GM23338 (cell line): ENCODE data around the gene CST3. TPM values are rescaled to one million over a fixed set of nuclear protein-coding genes. Genes with fewer than 3 reads are reported as not detected.

Experiments
- ATAC-seq: fragments of 200-7000 bp; cut with Tn5 transposase; 3 replicates; pipeline ENCODE4 v1.9.1; 2020
- DNase-seq: peaks from one replicate; pipeline ENCODE4 v3.0.0-alpha.2; 2015; ENCODE audit warnings: low spot score
- H2AFZ ChIP-seq: fragments of 200-600 bp; sonication (generic); 2 replicates; pipeline ENCODE4 v1.8.0; 2016; ENCODE audit warnings: antibody characterized with exemption, mild to moderate bottlenecking, moderate library complexity
- H3F3A ChIP-seq: fragments of 200-600 bp; sonication (generic); replicated peaks from 2 replicates; pipeline ENCODE4 v1.8.0; 2017; ENCODE audit warnings: antibody characterized with exemption, mixed run types, low read depth
- H3K27ac ChIP-seq: fragments of 200-600 bp; sonication (generic); 2 replicates; pipeline ENCODE4 v1.6.1; 2016; ENCODE audit warnings: low read depth
- H3K27me3 ChIP-seq: fragments of 200-600 bp; sonication (generic); 2 replicates; pipeline ENCODE4 v1.8.0; 2016; ENCODE audit warnings: mild to moderate bottlenecking, mixed run types, moderate library complexity; ENCODE audit not compliant: insufficient read depth
- H3K36me3 ChIP-seq: fragments of 200-600 bp; sonication (generic); 2 replicates; pipeline ENCODE4 v1.8.0; 2016; ENCODE audit warnings: mild to moderate bottlenecking; ENCODE audit not compliant: insufficient read depth
- H3K4me1 ChIP-seq: fragments of 200-600 bp; sonication (generic); 2 replicates; pipeline ENCODE4 v1.8.0; 2016; ENCODE audit warnings: mild to moderate bottlenecking, moderate library complexity; ENCODE audit not compliant: insufficient read depth
- H3K4me2 ChIP-seq: fragments of 200-600 bp; sonication (generic); 2 replicates; pipeline ENCODE4 v1.7.1; 2017; ENCODE audit warnings: mixed run types
- H3K4me3 ChIP-seq: fragments of 200-600 bp; sonication (generic); 2 replicates; pipeline ENCODE4 v1.6.1; 2016; ENCODE audit warnings: mixed run types
- H3K79me2 ChIP-seq: fragments of 200-600 bp; sonication (generic); replicated peaks from 2 replicates; pipeline ENCODE4 v1.8.0; 2017; ENCODE audit warnings: mild to moderate bottlenecking; ENCODE audit not compliant: insufficient read depth
- H3K9me2 ChIP-seq: fragments of 200-600 bp; sonication (generic); 2 replicates; pipeline ENCODE4 v1.8.0; 2017; ENCODE audit not compliant: insufficient read depth
- H4K20me1 ChIP-seq: fragments of 200-600 bp; sonication (generic); replicated peaks from 2 replicates; pipeline ENCODE4 v1.8.0; 2017; ENCODE audit warnings: mild to moderate bottlenecking; ENCODE audit not compliant: insufficient read depth
- H3K27ac Mint-ChIP-seq: 2 replicates; pipeline ENCODE4 v1.8.0; 2020; ENCODE audit warnings: inconsistent platforms, mild to moderate bottlenecking, moderate library complexity, mixed read lengths
- H3K27me3 Mint-ChIP-seq: 3 replicates; pipeline ENCODE4 v1.8.0; 2022; ENCODE audit warnings: low read depth, mild to moderate bottlenecking, moderate library complexity, mixed read lengths, inconsistent platforms; ENCODE audit not compliant: insufficient read depth, poor library complexity
- H3K36me3 Mint-ChIP-seq: 3 replicates; pipeline ENCODE4 v1.8.0; 2021; ENCODE audit warnings: low read depth, mild to moderate bottlenecking, inconsistent platforms, moderate library complexity, mixed read lengths
- H3K4me1 Mint-ChIP-seq: 3 replicates; pipeline ENCODE4 v1.8.0; 2020; ENCODE audit warnings: mild to moderate bottlenecking, inconsistent platforms, mixed read lengths
- H3K4me3 Mint-ChIP-seq: 3 replicates; pipeline ENCODE4 v1.8.0; 2021; ENCODE audit warnings: moderate library complexity, mild to moderate bottlenecking, inconsistent platforms, mixed read lengths
- H3K9me3 Mint-ChIP-seq: 3 replicates; pipeline ENCODE4 v1.8.0; 2020; ENCODE audit warnings: moderate library complexity, mild to moderate bottlenecking, inconsistent platforms, mixed read lengths
- CREB1 ChIP-seq: fragments of 250-450 bp; sonication (Bioruptor Pico); IDR thresholded peaks from 2 replicates; pipeline ENCODE4 v1.5.0; 2020; ENCODE audit warnings: low read depth, mild to moderate bottlenecking, moderate library complexity
- EZH2 ChIP-seq: fragments of 200-600 bp; sonication (generic); IDR thresholded peaks from one replicate; pipeline ENCODE4 v1.8.0; 2017; ENCODE audit warnings: antibody characterized with exemption, mild to moderate bottlenecking, low read depth; ENCODE audit not compliant: unreplicated experiment
- EZH2phosphoT487 ChIP-seq: fragments of 200-600 bp; sonication (generic); IDR thresholded peaks from one replicate; pipeline ENCODE4 v1.8.1; 2018; ENCODE audit warnings: antibody characterized with exemption; ENCODE audit not compliant: unreplicated experiment
- JUNB ChIP-seq: IDR thresholded peaks from one replicate; pipeline ENCODE4 v1.6.1; 2016; ENCODE audit warnings: antibody characterized with exemption; ENCODE audit not compliant: unreplicated experiment
- NANOG ChIP-seq: IDR thresholded peaks from 2 replicates; pipeline ENCODE4 v1.6.1; 2016; ENCODE audit warnings: antibody characterized with exemption, borderline replicate concordance
- POLR2AphosphoS5 ChIP-seq: IDR thresholded peaks from 2 replicates; pipeline ENCODE4 v1.6.1; 2016; ENCODE audit warnings: antibody characterized with exemption, low read depth
- STAT1 ChIP-seq: IDR thresholded peaks from one replicate; pipeline ENCODE4 v1.6.1; 2016; ENCODE audit warnings: antibody characterized with exemption; ENCODE audit not compliant: unreplicated experiment
- ZNF114 ChIP-seq: fragments of 250-450 bp; sonication (Bioruptor Pico); IDR thresholded peaks from 2 replicates; pipeline ENCODE4 v1.5.0; 2020; ENCODE audit warnings: mild to moderate bottlenecking, moderate library complexity
- ZNF331 ChIP-seq: fragments of 250-450 bp; sonication (Bioruptor Pico); IDR thresholded peaks from 2 replicates; pipeline ENCODE4 v1.5.0; 2020; ENCODE audit warnings: low read depth, mild to moderate bottlenecking, moderate library complexity
- polyA plus RNA-seq: library from polyadenylated mRNA; unstranded; fragments of >200 nt; fragmentation: Nextera tagmentation; extraction: Ambion mirVana; gene quantifications from 2 replicates; pipeline ENCODE4 v1.2.1, GENCODE V29; 2016
- total RNA-seq: library from RNA; depleted of rRNA; stranded (reverse); fragments of >200 nt; shearing (Covaris generic); gene quantifications from 2 replicates; pipeline ENCODE4 v1.2.3, GENCODE V29; 2014
- TF ChIP-seq, protein P1 (sequence below), 2 experiments: fragments of 200-600 bp in 1 of 2; sonication (generic) in 1 of 2; conservative IDR thresholded peaks; 2 replicates each; pipeline versions ENCODE4 v1.5.1 to v1.6.1; 2016 to 2017; ENCODE audit warnings: antibody characterized with exemption in 2 of 2, low read depth in 2 of 2, mild to moderate bottlenecking in 2 of 2, moderate library complexity in 1 of 2
- TF ChIP-seq, protein P2 (sequence below): IDR thresholded peaks from 2 replicates; pipeline ENCODE4 v1.6.1; 2016; ENCODE audit warnings: antibody characterized with exemption
- TF ChIP-seq, protein P3 (sequence below): fragments of 250-450 bp; sonication (Bioruptor Pico); IDR thresholded peaks from 2 replicates; pipeline ENCODE4 v1.5.0; 2020; ENCODE audit warnings: mild to moderate bottlenecking, moderate library complexity
- TF ChIP-seq, protein P4 (sequence below): IDR thresholded peaks from one replicate; pipeline ENCODE4 v1.6.1; 2018; ENCODE audit warnings: antibody characterized with exemption; ENCODE audit not compliant: unreplicated experiment

Gene CST3
- total and polyA plus RNA-seq, 2 experiments from 2014 or later = 51.8 to 71.5 TPM

DNA sequence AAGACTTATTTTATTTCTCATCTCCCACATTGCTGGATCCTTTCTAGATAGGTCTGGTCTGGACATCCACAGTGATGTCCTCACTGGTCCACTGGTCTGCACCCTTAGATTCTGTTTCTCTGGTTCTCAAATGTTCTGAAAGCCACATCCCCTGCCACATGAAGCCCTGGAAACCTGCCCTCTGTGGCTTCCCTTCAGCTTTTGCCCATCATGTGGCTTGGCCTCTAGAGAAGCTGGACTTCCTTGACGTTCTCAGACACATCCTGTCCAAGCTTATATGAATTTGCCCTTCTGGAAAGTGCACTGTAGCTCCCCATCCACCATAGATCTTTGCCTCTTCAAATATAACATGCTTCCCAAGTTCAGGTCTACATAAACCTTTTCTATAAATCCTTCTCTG, 32.6 kb upstream of the CST3 start:
- ATAC-seq (no peak), DNase-seq (no peak)
- no peak overlapping the region for H3K4me3 Mint-ChIP-seq
- Histone ChIP-seq H3K79me2 (no peaks in the 10 kb centered on the region), H3K9me2 (0 out of 2 replicates have a peak, but pooled peaks cover 3% of the 10 kb centered on the region), H2AFZ (no peak overlapping the region), H3K27ac (no peak overlapping the region), H3K4me3 (no peak overlapping the region), H3K27me3 (no peaks in the 10 kb centered on the region), H3F3A (no peaks in the 10 kb centered on the region), H4K20me1 (no peaks in the 10 kb centered on the region), H3K4me2 (no peak overlapping the region), H3K36me3 (no peaks in the 10 kb centered on the region), H3K4me1 (no peaks in the 10 kb centered on the region)
- H3K4me1 Mint-ChIP-seq = no peaks in the 10 kb centered on the region
- H3K9me3 Mint-ChIP-seq = no peaks in the 10 kb centered on the region
- peaks cover 2% of the 10 kb centered on the region for H3K27me3 Mint-ChIP-seq
- H3K36me3 Mint-ChIP-seq = no peaks in the 10 kb centered on the region
- no peak for TF ChIP-seq EZH2
- TF ChIP-seq, protein P1, sequence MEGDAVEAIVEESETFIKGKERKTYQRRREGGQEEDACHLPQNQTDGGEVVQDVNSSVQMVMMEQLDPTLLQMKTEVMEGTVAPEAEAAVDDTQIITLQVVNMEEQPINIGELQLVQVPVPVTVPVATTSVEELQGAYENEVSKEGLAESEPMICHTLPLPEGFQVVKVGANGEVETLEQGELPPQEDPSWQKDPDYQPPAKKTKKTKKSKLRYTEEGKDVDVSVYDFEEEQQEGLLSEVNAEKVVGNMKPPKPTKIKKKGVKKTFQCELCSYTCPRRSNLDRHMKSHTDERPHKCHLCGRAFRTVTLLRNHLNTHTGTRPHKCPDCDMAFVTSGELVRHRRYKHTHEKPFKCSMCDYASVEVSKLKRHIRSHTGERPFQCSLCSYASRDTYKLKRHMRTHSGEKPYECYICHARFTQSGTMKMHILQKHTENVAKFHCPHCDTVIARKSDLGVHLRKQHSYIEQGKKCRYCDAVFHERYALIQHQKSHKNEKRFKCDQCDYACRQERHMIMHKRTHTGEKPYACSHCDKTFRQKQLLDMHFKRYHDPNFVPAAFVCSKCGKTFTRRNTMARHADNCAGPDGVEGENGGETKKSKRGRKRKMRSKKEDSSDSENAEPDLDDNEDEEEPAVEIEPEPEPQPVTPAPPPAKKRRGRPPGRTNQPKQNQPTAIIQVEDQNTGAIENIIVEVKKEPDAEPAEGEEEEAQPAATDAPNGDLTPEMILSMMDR (conservative IDR thresholded peaks at IDR 0.05; ENCODE audit: low read depth in 2 of 2) = no peak
- TF ChIP-seq NANOG = no peak
- TF ChIP-seq ZNF114 = no peak
- TF ChIP-seq, protein P2, sequence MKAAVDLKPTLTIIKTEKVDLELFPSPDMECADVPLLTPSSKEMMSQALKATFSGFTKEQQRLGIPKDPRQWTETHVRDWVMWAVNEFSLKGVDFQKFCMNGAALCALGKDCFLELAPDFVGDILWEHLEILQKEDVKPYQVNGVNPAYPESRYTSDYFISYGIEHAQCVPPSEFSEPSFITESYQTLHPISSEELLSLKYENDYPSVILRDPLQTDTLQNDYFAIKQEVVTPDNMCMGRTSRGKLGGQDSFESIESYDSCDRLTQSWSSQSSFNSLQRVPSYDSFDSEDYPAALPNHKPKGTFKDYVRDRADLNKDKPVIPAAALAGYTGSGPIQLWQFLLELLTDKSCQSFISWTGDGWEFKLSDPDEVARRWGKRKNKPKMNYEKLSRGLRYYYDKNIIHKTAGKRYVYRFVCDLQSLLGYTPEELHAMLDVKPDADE = no peak
- TF ChIP-seq, protein P3, sequence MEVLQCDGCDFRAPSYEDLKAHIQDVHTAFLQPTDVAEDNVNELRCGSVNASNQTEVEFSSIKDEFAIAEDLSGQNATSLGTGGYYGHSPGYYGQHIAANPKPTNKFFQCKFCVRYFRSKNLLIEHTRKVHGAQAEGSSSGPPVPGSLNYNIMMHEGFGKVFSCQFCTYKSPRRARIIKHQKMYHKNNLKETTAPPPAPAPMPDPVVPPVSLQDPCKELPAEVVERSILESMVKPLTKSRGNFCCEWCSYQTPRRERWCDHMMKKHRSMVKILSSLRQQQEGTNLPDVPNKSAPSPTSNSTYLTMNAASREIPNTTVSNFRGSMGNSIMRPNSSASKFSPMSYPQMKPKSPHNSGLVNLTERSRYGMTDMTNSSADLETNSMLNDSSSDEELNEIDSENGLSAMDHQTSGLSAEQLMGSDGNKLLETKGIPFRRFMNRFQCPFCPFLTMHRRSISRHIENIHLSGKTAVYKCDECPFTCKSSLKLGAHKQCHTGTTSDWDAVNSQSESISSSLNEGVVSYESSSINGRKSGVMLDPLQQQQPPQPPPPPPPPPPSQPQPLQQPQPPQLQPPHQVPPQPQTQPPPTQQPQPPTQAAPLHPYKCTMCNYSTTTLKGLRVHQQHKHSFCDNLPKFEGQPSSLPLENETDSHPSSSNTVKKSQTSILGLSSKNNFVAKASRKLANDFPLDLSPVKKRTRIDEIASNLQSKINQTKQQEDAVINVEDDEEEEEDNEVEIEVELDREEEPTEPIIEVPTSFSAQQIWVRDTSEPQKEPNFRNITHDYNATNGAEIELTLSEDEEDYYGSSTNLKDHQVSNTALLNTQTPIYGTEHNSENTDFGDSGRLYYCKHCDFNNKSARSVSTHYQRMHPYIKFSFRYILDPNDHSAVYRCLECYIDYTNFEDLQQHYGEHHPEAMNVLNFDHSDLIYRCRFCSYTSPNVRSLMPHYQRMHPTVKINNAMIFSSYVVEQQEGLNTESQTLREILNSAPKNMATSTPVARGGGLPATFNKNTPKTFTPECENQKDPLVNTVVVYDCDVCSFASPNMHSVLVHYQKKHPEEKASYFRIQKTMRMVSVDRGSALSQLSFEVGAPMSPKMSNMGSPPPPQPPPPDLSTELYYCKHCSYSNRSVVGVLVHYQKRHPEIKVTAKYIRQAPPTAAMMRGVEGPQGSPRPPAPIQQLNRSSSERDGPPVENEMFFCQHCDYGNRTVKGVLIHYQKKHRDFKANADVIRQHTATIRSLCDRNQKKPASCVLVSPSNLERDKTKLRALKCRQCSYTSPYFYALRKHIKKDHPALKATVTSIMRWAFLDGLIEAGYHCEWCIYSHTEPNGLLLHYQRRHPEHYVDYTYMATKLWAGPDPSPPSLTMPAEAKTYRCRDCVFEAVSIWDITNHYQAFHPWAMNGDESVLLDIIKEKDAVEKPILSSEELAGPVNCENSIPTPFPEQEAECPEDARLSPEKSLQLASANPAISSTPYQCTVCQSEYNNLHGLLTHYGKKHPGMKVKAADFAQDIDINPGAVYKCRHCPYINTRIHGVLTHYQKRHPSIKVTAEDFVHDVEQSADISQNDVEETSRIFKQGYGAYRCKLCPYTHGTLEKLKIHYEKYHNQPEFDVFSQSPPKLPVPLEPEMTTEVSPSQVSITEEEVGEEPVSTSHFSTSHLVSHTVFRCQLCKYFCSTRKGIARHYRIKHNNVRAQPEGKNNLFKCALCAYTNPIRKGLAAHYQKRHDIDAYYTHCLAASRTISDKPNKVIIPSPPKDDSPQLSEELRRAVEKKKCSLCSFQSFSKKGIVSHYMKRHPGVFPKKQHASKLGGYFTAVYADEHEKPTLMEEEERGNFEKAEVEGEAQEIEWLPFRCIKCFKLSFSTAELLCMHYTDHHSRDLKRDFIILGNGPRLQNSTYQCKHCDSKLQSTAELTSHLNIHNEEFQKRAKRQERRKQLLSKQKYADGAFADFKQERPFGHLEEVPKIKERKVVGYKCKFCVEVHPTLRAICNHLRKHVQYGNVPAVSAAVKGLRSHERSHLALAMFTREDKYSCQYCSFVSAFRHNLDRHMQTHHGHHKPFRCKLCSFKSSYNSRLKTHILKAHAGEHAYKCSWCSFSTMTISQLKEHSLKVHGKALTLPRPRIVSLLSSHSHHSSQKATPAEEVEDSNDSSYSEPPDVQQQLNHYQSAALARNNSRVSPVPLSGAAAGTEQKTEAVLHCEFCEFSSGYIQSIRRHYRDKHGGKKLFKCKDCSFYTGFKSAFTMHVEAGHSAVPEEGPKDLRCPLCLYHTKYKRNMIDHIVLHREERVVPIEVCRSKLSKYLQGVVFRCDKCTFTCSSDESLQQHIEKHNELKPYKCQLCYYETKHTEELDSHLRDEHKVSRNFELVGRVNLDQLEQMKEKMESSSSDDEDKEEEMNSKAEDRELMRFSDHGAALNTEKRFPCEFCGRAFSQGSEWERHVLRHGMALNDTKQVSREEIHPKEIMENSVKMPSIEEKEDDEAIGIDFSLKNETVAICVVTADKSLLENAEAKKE = no peak
- TF ChIP-seq POLR2AphosphoS5 = no peak
- TF ChIP-seq STAT1 = no peak
- TF ChIP-seq ZNF331 = no peak
- TF ChIP-seq JUNB = no peak
- TF ChIP-seq, protein P4, sequence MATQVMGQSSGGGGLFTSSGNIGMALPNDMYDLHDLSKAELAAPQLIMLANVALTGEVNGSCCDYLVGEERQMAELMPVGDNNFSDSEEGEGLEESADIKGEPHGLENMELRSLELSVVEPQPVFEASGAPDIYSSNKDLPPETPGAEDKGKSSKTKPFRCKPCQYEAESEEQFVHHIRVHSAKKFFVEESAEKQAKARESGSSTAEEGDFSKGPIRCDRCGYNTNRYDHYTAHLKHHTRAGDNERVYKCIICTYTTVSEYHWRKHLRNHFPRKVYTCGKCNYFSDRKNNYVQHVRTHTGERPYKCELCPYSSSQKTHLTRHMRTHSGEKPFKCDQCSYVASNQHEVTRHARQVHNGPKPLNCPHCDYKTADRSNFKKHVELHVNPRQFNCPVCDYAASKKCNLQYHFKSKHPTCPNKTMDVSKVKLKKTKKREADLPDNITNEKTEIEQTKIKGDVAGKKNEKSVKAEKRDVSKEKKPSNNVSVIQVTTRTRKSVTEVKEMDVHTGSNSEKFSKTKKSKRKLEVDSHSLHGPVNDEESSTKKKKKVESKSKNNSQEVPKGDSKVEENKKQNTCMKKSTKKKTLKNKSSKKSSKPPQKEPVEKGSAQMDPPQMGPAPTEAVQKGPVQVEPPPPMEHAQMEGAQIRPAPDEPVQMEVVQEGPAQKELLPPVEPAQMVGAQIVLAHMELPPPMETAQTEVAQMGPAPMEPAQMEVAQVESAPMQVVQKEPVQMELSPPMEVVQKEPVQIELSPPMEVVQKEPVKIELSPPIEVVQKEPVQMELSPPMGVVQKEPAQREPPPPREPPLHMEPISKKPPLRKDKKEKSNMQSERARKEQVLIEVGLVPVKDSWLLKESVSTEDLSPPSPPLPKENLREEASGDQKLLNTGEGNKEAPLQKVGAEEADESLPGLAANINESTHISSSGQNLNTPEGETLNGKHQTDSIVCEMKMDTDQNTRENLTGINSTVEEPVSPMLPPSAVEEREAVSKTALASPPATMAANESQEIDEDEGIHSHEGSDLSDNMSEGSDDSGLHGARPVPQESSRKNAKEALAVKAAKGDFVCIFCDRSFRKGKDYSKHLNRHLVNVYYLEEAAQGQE = no peak
- TF ChIP-seq EZH2phosphoT487 = no peak
- no peak for TF ChIP-seq CREB1 (CRISPR knock-in tag)
- no peak overlapping the region for H3K27ac Mint-ChIP-seq
